ENCODE data around the gene C4BPA. TPM values are rescaled to one million over a fixed set of nuclear protein-coding genes. Genes with fewer than 3 reads are reported as not detected.

The C4BPA gene
- total and polyA plus RNA-seq, 9 of the 15 experiments (the other 6 are each of a cell fraction or from before 2014, with no cell fraction given): 0.04 to 0.22 (median 0.11) TPM; not detected in 3

- ChIA-PET POLR2A (interaction anchor here (0.6 to 1.0 kb wide), 3 partner anchors 10 to 1981 kb away, joined by 3 read pairs; no protein-coding TSS in a partner anchor), CTCF (ENCODE audit: low intra/inter-chr PET ratio) (no interaction called here)
- H3K36me3 ChIP-seq (ENCODE audit: control insufficient read depth, insufficient read depth, low read length): peaks cover 39% of the 10 kb centered on the region; the same call in 2 of the 3 replicates
- no peak for TF ChIP-seq THRAP3 (IDR thresholded peaks at IDR 0.05; ENCODE audit: borderline replicate concordance)
- TF ChIP-seq ZNF274 (IDR thresholded peaks at IDR 0.05; ENCODE audit: borderline replicate concordance, low read depth, low read length): no peak
- TF ChIP-seq PHF20 (IDR thresholded peaks at IDR 0.05; ENCODE audit: partially characterized antibody): no peak
- no peak for TF ChIP-seq ZBTB43 (CRISPR knock-in tag; IDR thresholded peaks at IDR 0.05)
- TF ChIP-seq REST (IDR thresholded peaks at IDR 0.05; ENCODE audit: borderline replicate concordance): peak; percentile 67
- no peak for TF ChIP-seq REST (CRISPR knock-in tag; IDR thresholded peaks at IDR 0.05; ENCODE audit: low read depth)
- TF ChIP-seq NR0B1 (IDR thresholded peaks at IDR 0.05; ENCODE audit: partially characterized antibody): no peak
Observed at GRCh38 chr1:207073906-207074820, 29.9 kb upstream of the C4BPA start.

More at GRCh38 chr1:207073906-207074820, 29.9 kb upstream of the C4BPA start:
- no peaks in the 10 kb centered on the region for H4K20me1 ChIP-seq (replicated peaks; ENCODE audit: control insufficient read depth, insufficient read depth, low read length)
- no peak overlapping the region for H3K27ac ChIP-seq (ENCODE audit: extremely low read depth, low read depth, low read length)
- no peaks in the 10 kb centered on the region for H3K27me3 ChIP-seq (ENCODE audit: control insufficient read depth in 2 of 2, insufficient read depth in 2 of 2, low read length in 2 of 2)
- in situ Hi-C loops (cut with MboI): loop anchor here (10.0 kb wide), 1 partner anchor 139 kb away; no protein-coding TSS in a partner anchor
- H2AFZ ChIP-seq (ENCODE audit: low read depth, low read length): no peak overlapping the region
- FAIRE-seq: no peak
- no peaks in the 10 kb centered on the region for H3K9me3 ChIP-seq (replicated peaks; ENCODE audit: control insufficient read depth, insufficient read depth, low read depth, low read length)
- no TSS peak for BruUV-seq (replicated peaks)
- intact Hi-C loops (cut with micrococcal nuclease): loop anchor here (10.0 kb wide), 2 partner anchors 259 to 599 kb away; partner anchors contain the start of gene IKBKE
- peaks cover 0 to 6% of the 10 kb centered on the region in 2 experiments; a peak in 2 of 5 replicates for H3K4me1 ChIP-seq (replicated peaks in 1 of 2; ENCODE audit: control insufficient read depth in 2 of 2, insufficient read depth in 2 of 2, low read length in 2 of 2)
- DNase-seq (ENCODE audit: extremely low read depth in 1 of 4, low spot score in 3 of 4): no peak
- no peak overlapping the region for H3K4me3 ChIP-seq
- no peak overlapping the region for H3K9ac ChIP-seq (ENCODE audit: insufficient read depth in 1 of 2, low read depth in 2 of 2, low read length in 2 of 2)
- no peak overlapping the region for H3K4me2 ChIP-seq (ENCODE audit: insufficient read depth, low read length)
- 65% methylated on average over 4 of the region's 4 CpGs for WGBS (ENCODE audit: insufficient coverage, low coverage, missing lambda C conversion rate)
- H3K79me2 ChIP-seq (ENCODE audit: control insufficient read depth, insufficient read depth, low read length): no peaks in the 10 kb centered on the region
- ATAC-seq: no peak
- no peaks in the 10 kb centered on the region for H3K9me1 ChIP-seq (ENCODE audit: control insufficient read depth, insufficient read depth, low read length)

All from K562 (cell line).